ENCODE results near the gene ITGB4.

The ITGB4 gene

GRCh38 chr17:75697651-75698291 lies 23.5 kb upstream of the ITGB4 start:
- DNase-seq (ENCODE audit: low read depth), result no peak

DNA sequence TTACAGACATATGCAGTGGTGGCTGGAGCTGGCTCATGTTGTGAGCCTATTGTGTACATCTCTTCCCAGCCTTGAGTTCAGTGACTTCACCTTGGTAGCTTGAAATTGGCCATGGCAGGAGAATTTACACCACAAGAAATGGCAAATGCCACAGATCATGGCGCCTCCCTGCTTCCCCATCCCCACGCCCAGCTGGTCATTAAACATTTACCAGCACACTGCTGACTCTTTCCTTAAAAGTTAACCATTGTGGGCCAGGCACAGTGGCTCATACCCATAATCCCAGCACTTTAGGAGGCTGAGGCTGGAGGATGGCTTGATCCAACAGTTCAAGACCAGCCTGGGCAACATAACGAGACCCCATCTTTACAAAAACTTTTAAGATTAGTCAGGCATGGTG lies 22.6 kb upstream of the ITGB4 start:
- no peak for DNase-seq (ENCODE audit: low read depth)

- DNase-seq (ENCODE audit: low read depth), result no peak
Observed at GRCh38 chr17:75701288-75701687, 20.0 kb upstream of the ITGB4 start.

DNA sequence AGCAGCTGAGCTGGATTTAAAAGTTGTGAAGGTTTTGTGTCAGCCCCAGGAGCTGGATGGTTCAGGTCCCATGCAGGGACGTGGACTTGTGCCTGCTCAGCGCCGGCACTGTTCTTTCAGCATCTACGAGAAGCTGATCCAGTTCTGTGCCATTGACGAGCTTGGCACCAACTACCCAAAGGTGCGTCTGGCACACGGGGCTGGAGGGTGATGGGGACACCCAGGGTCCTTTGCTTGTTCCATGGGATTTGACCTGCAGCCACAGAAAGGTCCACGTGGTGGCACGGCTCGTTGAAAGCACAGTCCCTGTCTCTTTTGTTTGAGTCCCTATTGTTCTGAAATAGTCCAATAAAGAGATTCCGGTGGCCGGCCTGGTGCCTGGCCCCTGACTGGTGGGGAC lies 18.1 kb upstream of the ITGB4 start:
- DNase-seq (ENCODE audit: low read depth), result no peak

GRCh38 chr17:75703591-75703990 lies 17.7 kb upstream of the ITGB4 start:
- no peak for DNase-seq (ENCODE audit: low read depth)

DNA sequence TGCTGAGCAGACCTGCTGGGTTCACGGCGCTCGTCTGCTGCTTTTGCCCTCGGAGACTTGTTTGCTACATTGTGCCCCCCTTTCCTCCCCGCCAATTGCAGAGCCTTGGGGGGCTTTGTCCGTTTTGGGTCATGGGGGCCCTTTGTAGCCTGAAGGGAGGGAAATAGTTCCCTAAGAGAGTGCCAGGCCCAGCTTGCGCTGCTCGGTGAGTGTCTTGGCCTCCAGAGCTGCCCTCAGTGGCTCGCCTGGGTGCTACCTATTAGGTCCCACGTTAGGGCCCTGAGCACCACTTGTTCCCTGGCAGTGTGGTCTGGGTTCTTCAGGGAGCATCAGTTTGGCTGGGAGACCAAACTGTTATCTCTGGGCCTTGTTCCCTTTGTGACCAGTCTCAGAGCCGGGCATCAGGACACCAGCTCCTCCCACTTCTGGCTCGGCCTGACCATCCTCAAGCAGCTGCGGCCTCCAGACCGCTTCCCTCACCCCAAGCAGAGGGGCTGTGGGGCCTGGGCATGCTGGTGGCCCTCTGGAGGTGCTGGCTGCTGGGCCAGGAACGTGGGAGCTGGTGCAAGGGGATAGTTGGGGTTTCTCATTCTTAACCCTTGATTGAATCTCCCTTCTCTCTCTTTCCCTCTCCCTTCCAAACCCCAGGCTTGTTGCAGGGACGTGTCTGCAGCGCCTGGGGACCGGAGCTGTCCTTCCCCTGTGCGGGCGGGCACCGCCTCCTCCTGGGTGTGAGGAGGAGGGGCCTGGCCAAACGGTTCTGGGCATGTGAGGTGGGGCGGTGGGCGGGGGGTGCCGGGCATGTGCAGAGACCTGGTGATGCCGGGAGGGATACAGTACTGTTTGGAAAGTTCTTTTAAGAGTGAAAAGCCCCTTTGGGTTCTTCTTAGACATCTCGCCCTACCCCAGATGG lies 16.0 kb upstream of the ITGB4 start:
- no peak for DNase-seq (ENCODE audit: low read depth)

- DNase-seq (ENCODE audit: low read depth), result no peak
Observed at GRCh38 chr17:75706042-75706728, 15.1 kb upstream of the ITGB4 start.

GRCh38 chr17:75707079-75707571 lies 14.1 kb upstream of the ITGB4 start:
- no peak for DNase-seq (ENCODE audit: low read depth)

DNA sequence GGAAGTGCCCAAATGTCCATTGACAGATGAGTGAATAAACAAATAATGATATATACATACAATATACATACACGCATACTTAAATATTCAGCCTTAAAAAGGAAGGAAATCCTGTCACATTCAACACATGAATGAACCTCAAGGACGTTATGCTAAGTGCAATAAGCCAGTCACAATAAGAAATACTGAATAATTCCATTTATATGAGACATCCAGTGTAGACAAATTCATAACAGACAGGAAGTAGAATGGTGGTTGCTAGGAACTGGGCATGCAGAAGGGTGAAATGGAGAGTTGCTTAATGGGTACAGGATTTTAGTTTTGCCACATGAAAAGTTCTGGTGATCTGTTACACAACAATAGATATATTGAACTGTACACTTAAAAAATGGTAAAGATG lies 8.8 kb upstream of the ITGB4 start:
- no peak for DNase-seq (ENCODE audit: low read depth)

- no peak for DNase-seq (ENCODE audit: low read depth)
Observed at GRCh38 chr17:75719732-75720131, 1.5 kb upstream of the ITGB4 start.

DNA sequence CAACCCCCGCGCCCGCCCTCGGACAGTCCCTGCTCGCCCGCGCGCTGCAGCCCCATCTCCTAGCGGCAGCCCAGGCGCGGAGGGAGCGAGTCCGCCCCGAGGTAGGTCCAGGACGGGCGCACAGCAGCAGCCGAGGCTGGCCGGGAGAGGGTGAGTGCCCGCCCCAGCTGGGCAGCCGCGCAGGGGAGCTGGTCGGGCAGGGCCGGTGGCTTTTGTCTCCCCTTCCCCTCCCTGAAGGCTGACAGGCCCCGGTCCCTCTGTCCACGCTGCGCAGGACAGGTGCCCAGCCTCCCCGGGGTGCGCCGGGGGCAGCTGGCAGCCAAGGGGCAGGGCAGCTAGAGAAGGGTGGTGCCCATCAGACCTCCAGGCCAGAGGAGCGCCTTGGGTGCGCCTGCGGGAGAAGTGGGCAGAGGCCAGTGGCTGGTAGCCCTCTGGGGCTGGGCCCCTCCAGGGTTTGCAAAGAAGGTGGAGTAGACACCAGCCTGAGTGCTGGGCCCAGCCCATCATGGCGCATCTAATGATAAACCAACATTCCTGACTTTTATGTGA lies 278 bp downstream of the ITGB4 start:
- no peak for DNase-seq (ENCODE audit: low read depth)

DNA sequence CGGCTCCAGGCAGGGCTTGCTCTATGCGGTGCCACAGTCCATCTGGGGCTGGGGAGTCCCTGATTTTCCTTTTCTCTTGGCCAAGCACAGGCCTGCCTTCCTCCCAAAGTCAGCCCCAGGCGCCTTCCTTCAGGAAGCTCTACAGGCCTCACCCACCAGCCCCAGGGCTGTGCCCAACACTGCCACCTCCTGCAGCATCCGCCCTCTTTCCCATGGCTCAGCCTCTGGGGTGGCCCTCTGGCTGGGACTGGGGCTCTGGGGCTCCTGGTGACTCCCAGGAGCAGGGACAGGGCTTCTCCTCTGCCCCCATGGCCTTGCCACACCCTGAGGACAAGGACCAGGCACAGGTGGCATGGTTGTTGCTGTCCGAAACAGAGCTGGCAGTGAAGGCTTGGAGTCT lies 817 bp downstream of the ITGB4 start:
- DNase-seq (ENCODE audit: low read depth), result no peak

DNA sequence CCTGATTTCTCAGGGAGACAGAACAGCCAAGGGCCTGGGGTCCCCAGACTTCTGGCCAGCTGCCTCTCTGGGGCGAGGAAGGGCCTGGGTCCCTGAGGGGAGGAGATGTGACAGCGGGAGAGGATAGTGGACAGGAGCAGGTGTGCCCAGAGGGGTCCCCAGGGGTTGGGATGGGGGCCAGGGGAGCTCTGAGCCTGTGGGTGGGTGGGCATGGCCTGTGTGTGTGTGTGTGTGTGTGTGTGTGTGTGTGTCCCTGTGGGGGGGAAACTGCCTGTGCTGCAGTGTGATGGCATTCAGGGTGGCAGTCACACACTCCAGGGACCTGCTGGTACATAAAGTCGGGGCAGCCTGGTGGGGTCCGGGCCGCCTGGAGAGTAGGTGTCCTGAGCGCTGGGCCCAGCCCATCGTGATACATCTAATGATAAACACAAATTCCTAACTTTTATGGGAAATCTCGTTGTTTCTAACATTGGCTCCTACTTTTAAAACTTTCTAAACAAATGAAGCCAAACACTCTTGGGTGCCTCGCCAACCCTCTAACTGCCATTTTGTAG lies 1.4 kb downstream of the ITGB4 start:
- DNase-seq (ENCODE audit: low read depth), result no peak

DNA sequence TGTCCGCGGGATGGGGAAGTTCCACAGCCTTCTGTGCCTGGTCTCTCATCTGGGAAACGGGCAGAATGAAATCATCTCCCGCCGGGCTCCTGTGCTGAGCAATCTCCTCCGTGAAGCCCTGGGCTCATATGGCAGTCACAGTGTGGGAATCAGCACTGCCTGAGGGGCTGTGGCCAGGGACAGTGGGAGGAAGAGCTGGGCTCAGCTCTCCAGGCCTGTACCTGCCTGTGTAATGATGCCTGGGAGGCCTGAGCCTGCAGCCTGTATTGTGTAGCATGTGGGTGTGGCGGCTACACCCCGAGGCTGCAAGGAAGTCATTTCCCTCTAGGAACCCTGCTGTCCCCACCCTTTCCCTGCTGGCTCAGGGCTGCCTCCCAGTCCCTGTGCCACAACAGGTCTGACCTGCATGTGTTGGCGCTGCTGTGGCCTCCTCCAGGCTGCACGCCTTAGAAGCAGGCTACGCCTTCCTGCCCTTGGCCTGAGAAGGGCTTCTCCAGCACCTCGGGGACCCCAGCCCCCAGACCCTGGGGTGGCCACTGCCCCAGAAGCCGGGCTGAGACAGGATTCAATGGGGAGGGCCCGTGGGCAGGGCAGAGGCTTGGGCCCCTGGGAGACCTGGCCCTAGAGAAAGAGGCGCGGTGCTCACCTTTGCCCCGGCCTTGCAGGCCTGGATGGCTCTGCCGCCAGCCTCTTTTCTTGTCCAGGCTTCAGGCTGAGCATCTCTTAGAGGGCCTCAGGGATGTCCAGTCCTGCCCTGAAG lies 2.1 kb downstream of the ITGB4 start:
- DNase-seq (ENCODE audit: low read depth), result no peak

DNA sequence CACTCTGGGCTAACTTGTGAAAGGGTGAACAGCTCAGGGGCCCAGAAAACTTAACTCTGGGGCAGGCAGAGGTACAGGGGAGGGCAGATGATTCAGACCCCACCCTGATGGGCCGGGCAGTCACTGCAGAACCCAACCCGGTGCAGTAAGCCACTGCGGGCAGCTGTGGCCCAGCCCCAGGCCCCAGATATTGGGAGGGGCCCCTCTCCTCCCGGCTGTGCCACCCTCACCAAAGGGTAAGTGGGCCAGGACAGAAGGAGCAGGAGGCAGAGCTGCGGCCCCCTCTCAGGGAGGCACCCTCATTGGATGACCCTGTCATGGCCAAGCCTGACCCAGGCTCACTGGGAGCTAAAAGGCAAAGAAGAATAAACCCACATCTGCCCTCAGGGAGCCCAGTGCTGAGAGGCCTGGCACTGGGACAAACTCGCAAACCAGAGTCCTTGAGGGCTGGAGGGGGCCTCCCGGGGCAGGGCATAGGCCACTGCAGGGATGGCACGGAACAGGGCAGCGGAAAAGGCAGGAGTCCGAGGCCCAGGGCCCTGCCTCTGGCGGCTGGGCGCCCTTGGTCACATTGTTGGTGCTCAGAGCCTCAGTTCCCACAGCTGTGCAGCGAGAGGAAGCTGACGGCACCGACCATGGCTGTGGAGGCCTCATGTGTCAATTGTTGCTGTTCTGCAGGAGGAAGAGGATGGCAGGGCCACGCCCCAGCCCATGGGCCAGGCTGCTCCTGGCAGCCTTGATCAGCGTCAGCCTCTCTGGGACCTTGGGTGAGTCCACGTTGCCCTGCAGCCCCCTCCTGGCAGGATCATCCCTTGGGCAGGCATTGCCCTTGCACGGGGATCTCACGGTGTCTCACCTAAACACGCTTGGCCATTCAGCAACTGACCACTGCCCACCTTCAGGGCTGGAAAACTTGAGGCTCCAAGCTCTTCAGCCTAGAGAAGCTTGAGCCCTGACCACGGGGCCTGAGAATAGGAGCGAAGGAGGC lies 3.1 kb downstream of the ITGB4 start:
- no peak for DNase-seq (ENCODE audit: low read depth)

- no peak for DNase-seq (ENCODE audit: low read depth)
Observed at GRCh38 chr17:75725504-75725903, 4.2 kb downstream of the ITGB4 start.

- no peak for DNase-seq (ENCODE audit: low read depth)
Observed at GRCh38 chr17:75727391-75727790, 6.1 kb downstream of the ITGB4 start.

GRCh38 chr17:75729351-75729750 lies 8.1 kb downstream of the ITGB4 start:
- DNase-seq (ENCODE audit: low read depth), result no peak

DNA sequence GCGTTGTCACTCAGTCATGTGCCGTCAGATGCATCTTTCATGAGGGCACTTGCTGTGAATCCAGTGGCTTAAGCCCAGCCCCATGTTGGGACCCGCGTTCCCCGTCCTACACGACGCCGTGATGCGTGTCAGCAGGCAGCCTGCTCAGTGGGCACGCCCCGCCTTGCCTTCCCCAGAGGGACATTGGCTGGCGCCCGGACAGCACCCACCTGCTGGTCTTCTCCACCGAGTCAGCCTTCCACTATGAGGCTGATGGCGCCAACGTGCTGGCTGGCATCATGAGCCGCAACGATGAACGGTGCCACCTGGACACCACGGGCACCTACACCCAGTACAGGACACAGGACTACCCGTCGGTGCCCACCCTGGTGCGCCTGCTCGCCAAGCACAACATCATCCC lies 8.8 kb downstream of the ITGB4 start:
- DNase-seq (ENCODE audit: low read depth), result no peak

GRCh38 chr17:75731086-75731715 lies 9.9 kb downstream of the ITGB4 start:
- DNase-seq (ENCODE audit: low read depth), result no peak
